CD4-positive, alpha-beta T cell treated with Interleukin-21 for 1 hour (primary cell): ENCODE data around the gene PTPN3.
"Not testable (repeated sequence)": the region's sequence is repeated elsewhere in the genome, so short reads cannot be mapped to it uniquely, and the experiment has no call there.

Experiments used
- DNase-seq: peaks from one replicate; pipeline ENCODE4 v3.0.0-alpha.2; 2020

Gene PTPN3, protein sequence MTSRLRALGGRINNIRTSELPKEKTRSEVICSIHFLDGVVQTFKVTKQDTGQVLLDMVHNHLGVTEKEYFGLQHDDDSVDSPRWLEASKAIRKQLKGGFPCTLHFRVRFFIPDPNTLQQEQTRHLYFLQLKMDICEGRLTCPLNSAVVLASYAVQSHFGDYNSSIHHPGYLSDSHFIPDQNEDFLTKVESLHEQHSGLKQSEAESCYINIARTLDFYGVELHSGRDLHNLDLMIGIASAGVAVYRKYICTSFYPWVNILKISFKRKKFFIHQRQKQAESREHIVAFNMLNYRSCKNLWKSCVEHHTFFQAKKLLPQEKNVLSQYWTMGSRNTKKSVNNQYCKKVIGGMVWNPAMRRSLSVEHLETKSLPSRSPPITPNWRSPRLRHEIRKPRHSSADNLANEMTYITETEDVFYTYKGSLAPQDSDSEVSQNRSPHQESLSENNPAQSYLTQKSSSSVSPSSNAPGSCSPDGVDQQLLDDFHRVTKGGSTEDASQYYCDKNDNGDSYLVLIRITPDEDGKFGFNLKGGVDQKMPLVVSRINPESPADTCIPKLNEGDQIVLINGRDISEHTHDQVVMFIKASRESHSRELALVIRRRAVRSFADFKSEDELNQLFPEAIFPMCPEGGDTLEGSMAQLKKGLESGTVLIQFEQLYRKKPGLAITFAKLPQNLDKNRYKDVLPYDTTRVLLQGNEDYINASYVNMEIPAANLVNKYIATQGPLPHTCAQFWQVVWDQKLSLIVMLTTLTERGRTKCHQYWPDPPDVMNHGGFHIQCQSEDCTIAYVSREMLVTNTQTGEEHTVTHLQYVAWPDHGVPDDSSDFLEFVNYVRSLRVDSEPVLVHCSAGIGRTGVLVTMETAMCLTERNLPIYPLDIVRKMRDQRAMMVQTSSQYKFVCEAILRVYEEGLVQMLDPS

DNA sequence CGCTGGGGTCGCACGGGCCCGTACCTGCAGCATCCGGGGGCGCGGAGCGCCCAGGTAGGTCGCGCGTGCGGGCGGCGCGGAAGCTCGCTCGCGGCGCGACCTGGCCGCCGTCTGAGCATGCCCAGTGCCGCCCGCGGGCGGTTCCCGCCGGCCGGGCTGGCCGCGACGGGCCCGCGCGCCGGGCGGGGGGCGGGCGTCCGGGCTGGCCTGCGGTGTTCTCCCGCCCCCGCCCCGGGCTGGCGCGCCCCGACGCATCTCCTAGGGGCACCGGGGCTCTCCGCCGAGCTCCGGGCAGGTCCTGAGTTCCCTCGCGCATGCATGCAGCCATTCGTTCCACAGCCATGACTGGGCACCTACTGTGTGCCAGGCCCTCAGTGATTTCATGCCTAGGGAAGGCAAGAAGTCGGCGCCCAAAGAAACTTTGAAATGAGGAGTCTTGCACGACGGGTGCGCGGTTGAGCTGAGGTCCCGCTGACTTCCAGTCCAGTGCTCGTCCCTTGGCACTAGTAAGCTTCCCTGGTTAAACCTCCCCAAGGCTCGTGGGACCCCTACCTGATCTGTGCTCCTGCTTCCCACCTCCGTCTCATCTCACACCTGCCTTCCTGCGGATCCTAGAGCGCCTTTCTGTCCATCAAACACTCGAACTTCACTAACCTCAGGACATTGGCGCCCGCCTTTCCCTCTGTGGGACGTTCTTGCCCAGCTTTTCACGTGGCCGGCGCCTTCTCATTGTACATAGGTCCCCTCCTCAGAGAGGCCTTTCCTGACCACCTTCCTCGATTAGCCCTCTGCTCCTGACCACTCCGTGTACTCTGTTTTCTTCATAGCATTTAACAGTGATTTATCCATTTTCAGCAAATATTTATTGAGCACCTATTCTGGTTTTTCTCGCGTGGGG is at the start of gene PTPN3:
PTPN3 (minus strand) TSS at position 113 of the 898 bp plus-strand sequence. CDS start 34,873 bp downstream, outside the sequence.
- DNase-seq, result no peak

DNA sequence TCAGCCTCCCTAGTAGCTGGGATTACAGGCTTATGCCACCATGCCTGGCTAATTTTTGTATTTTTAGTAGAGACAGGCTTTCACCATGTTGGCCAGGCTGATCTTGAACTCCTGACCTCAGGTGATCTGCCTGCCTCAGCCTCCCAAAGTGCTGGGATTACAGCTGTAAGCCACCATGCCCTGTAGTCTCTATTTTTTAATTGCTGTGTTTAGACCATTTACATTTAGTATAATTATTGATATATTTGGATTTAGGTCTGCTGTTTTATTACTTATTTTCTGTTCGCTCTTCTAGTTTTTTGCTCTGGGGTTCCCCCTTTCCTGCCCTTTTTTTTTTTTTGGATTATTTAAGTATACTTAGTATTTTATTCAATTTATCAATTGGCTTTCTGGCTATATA is 46.8 kb upstream of the PTPN3 start:
- not testable (repeated sequence) for DNase-seq

DNA sequence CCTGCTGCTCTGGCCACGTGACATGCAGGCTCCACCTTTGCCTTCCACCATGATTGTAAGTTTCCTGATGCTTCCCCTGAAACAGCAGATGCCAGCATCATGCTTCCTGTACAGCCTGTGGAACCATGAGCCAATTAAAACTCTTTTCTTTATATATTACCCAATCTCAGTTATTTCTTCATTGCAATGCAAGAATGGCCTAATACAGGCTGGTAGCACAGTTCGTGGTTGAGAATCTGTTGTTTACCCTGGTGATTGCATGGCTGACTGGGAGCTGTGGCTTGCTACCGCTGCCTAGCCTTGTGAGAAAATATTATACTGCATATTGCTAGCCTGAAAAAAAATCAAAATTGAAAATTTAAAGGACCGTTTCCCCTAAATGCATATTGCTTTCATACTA is 44.8 kb upstream of the PTPN3 start:
- DNase-seq, result no peak

DNA sequence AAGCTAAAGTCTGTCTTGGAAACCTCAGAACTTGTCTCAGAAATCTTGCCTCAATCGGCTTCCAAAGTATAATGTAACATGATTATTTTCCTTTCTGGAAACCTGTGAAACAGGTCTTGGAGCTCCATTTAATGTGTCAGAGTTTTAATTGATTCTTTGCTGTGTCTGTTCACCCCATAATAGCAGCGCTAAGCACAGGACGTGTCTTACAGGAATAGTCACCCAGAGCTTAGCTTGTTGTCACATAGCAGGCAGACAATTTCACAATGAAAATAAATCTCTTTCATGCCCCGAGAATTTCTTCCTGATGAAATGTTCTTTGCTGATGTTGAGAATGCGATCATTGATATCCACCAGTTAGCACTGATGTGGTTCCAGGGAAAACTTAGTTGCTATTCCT is 40.2 kb upstream of the PTPN3 start:
- no peak for DNase-seq

DNA sequence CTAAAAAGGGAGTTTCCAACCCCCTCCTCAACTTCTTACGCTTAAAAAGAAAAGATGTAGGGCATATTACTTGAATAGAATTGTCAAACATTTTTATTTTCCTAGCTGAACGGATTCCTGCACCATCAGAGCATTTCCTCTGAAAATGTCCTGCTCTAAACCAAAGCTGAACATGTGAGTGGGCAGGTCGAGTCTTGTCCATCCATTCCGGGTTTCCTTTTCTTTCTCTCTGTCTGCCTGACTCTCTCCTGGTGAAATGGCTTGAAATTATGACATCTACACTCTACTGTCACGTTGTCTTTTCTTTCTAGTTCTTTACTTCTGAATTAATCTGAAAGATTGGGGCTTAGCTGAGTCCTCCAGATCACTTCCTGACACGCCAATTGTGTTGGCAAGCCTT is 39.2 kb upstream of the PTPN3 start:
- no peak for DNase-seq

DNA sequence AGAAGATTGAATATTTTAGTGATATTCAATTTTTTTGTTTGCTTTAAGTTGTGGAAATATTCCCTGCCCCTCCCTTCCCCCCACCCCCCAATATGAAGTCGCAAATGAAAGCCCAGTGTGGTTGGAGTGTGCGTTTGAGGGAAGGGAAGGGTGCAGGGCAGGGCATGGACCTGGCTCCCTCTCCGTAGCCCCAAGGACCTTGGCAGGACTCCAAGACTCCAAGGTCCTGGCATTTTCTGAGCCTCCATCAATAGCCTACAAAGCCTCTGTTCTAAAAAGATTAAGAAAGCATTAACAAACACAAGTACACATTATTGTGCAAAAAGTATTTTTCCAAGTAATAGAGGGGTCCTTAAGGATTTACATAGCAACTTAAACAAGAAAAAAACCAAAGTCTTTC is 38.8 kb upstream of the PTPN3 start:
- no peak for DNase-seq

DNA sequence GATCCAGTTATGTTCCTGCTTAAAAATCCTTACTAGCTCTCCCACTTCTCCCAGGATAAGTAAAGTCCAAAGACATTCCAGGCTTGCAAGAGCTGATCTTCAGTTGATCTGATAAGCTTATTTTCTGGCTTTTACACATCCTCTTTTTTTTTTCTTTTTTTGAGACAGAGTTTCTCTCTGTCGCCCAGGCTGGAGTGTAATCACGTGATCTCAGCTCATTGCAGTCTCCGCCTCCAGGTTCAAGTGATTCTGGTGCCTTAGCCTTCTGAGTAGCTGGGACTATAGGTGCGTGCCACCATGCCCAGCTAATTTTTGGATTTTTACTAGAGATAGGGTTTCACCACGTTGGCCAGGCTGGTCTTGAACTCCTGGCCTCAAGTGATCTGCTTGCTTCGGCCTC is 37.3 kb upstream of the PTPN3 start:
- DNase-seq, result no peak

DNA sequence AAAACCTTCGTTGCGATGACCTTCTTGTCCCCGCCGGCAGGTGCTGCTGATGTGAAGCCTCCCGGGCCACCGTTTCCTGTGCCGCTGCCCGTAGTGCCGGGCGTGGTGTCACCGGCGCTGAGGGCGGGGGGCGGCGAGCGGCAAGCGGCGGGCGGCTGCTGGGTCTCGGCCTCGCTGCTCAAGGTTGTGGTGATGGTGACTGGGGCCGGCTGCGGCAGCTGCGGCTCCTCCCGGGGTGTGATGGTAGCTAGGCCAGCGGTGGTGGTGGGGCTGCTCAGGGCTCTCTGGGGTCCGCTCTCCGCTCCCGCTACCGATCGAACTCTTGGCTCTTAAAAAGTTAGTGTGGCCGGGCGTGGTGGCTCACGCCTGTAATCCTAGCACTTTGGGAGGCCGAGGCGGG is 36.0 kb upstream of the PTPN3 start:
- DNase-seq, result no peak

DNA sequence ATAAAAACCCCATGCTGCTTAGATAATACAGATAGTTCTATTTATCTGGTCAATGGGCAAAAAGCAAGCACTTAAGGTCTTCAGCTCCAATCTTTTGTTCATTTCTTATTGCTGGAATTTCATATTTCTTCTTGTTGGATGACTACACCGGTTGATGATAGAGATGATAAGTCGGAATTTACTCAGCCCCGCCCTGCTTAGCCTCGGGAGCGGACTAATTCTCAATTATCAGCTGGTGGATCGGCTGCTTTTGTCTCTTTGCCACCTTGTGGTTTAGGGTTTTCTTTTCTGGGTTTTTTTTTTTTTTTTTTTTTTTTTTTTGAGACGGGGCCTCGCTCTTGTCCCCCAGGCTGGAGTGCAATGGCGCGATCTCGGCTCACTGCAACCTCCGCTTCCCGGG is 34.5 kb upstream of the PTPN3 start:
- not testable (repeated sequence) for DNase-seq

DNA sequence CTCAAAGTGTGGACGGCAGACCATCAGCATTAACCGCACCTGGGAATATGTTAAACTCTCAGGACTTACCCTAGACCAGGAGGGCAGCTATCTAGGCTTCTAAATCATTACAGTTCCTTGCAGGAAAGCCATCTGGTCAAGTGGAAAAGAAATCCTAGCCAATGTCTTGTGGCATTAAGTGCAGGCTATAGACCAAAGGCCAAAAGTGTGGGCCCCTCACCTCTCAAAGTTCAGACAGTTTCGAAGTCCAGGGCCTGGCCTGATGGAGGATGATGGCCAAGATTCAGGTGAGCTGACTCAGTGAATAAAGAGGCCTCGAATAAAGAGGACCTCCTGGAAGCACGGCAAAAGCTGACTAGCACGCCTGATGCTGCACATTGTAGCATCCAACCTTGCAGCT is 24.0 kb upstream of the PTPN3 start:
- DNase-seq, result no peak

DNA sequence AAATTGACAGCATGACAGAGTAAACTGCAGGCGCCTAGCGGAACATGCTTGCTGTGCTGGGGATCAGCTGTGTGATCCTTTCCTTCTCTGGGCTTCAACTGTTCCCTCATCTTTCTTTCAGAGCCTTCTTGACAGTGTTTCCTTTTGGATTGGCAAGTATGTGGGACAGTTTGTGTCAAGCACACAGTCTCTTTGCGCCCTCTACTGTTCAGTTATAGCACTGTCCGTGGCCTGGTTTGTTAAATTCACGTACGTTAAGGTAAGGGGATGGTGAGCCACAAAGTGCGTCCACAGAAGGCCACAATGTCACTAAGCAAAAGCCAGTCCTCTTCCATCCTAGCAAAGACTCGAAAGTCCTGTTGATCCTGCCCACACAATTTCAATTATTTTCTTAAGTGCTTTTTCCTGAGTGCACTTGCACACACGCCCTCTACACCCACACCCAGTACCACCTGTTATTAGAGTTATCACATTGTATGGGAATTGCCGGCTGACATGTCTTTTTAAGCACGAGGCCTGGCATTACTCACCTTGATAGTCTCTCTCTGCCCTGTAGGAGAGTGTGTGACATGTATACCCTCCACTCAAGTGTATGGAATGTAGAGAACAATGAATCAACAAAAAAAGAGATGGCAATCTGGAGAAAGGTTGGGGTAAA is 22.5 kb upstream of the PTPN3 start:
- peak; percentile 13 for DNase-seq

DNA sequence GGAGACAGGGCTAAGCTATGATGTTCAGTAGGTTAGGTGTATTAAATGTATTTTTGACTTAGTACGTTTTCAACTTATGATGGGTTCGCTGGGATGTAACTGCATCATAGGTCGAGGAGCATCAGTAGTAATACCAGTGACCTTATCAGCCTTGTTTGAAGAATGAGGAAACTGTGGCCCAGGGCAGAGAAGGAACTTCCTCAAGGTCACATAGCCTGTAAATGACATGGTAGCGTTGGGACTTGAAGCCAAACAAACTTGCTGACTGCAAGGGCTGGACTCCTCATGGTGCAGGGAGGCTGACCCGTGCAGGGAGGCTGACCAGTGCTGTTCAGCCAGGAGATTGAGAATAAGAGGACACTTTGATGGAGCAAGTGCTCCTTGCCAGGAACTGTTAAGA is 21.3 kb upstream of the PTPN3 start:
- no peak for DNase-seq

DNA sequence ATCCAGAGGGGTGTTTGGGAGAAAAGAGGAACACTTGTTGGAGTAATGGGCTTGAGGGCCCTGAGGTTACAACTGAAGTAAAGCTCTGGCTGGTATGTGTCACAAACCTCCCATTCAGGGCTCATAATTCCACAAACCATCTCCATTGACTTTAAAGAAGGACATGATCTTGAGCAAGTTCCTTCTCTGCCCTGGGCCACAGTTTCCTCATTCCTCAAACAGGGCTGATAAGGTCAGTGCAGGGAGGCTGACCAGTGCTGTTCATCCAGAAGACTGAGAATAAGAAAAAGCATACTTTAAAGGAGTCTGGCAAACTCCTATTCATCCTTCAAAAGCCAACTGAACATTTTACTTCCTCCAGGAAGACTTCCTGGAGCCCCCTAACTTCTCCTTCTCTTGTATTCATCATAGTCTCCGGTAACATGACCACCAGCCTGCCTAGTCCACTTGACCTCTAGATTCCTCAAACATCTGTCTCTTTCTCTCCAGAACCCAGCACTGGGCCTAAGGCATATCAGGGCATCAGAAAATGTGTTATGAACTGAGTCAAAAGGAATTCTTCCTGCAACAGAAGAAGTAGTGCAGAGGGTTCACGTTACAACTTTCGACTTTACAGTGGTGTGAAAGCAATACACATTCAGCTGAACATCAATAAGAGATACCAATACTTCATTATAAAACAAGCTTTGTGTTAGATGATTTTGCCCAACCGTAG is 20.7 kb upstream of the PTPN3 start:
- DNase-seq, result no peak

DNA sequence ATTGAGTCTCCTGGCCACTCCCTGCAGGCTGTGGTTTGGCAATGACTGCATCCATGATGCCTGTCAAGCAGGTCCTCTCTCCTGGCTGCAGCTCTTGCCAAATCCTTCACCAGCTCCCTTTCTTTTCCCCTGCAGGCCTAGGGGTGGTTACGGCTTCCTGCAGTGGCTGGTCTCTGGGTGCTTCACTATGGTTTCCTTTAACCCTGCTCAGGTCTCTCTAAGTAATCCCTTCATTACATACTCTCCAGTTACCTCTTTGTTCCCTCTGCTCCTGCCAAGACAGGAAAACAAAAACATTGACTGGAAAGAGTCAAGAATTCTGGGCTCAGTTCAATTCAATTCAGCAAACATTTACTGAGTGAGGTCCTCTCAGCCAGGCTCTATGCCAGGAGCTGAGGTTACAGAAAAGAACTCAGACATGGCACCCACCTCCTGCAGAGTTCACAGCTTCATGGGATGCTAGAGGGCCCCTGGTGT is 19.8 kb upstream of the PTPN3 start:
- no peak for DNase-seq

DNA sequence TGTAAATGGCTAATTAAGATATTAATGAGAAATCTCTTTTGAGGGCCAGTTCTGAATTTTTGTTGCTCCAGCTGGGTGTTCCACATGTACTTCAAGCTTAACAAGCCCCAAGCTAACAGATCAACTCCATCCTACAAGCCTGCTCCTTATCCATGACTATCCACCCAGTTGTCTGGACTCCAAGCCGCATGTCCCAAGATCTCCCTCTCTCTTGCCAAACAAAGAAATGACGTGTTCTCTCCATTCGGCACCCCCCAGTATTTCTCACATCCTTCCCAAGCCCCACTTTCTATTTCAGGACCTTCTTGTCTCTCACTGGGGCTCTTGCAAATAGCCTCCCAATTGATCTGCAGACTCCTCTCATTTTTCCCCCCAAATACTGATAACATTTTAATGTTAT is 15.8 kb upstream of the PTPN3 start:
- DNase-seq, result no peak

DNA sequence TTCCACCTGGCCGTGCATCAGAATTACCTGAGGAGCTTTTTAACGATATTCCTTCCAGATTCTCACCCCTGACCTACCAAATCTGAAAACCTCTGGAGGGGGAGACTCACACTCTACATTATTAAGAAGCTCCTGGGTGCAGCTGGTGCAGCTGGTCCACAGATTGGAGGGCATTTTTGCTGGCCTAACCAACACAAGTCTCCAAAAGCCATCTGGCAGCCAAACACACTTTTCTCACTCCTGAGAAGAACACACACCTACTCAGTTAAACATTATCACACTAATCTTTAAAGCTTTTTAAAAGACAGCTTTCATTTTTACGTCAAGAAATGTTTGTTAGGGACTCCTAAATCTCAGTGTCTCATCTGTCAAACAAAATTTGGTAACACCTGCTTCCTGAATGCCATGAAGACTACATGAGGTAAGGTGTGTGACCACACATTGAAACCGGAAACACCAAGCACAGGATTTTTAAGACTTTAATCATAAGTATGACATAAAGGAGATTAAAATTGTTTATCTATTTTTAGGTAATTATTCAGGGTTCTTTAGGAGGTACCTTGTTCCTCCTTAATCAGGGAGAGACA is 14.2 kb upstream of the PTPN3 start:
- DNase-seq, result no peak

DNA sequence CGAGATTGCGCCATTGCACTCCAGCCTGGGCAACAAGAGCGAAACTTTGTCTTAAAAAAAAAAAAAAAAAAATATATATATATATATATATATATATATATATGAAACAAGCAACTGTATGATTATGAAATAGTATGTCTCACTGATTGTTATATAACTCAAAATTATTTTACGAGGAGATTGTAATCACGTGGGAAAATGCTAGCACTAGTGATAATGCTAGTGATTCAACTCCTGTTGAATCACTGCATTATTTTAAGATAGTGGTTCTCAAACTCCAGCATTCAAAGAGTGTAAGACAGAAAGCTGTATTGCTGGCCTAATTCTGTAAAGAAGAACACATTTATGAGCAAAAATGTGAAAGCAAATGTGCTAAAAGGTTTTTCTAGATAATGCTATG is 12.4 kb upstream of the PTPN3 start:
- no peak for DNase-seq

DNA sequence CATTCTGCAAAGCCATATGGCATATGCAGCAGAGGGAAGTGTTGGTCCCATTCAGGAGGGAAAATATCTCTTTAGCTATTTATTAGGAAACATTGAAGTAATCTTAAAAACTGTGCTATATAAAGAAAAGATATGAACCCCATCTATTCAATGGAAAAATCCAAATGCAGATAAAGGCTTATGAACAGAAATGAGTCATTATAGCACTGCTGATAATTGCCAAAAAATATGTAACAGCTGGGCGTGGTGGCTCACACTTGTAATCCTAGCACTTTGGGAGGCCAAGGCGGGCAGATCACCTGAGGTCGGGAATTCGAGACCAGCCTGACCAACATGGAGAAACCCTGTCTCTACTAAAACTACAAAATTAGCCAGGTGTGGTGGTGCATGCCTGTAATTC is 11.9 kb upstream of the PTPN3 start:
- DNase-seq, result not testable (repeated sequence)

DNA sequence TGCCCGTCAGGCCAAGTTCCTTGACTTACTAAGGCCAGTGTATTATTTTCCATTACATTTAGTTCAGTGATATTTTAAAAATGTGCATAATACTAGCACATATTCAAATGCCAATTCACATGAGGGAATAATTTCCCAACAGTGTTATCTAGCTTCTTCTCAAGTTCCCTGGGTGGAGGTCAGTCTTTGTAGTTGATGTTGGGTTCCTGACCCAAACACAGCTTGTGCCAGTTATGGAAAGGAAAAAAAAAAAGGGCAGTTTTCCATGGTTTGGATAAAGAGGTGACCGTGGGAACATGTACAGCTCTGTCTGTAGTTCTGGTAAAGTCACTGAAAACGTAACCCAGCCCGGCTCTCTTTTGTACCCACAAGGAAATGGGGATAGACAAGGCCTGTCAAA is 11.5 kb upstream of the PTPN3 start:
- DNase-seq, result no peak

DNA sequence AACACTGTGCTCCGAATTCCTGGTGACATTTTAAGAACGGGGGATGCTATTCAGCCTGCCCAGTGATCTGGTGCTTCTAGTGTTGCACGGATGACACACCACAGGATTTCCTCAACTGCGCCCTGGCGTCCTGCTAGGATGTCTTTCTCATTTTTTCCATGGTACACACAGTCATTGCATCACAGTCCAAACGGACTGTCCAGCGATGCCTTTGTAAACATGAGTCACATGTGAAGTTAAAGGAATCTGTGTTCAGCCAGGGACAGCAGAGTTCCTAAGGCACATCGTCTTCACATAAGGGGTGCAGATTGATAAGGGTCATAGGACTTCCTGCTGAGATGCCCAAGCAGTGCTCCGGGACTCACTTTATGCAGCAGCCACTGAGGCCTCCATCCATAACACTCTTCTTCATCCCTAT is 9.3 kb upstream of the PTPN3 start:
- no peak for DNase-seq

DNA sequence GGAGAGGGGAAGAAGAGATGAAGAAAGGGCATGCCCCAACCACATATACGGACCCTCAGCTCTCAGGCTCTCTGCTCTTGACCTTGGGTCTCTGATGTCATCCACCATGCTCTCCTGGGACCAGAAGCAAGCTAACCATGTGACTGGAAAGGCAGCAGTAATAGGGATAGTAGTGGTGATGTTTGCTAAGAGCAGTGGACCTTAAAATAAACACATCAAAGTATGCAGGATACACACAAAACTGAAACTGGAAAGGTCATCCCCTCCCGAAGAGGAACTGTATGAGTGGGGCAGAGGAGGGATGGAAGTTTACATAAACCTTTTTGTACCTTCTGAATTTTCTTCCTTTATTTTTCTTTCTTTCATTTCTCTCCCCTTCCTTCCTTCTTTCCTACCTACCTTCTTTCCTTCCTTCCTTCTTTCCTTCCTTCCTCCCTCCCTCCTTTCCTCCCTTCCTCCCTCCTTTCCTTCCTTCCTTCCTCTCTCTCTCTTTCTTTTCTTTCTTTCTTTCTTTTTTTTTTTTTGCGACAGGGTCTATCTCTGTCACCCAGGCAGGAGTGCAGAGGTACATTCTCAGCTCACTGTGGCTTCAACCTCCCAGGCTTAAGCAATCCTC is 8.1 kb upstream of the PTPN3 start:
- DNase-seq, result no peak
